H1 (cell line): ENCODE results near the gene LILRB4. TPM values are rescaled to one million over a fixed set of nuclear protein-coding genes. Genes with fewer than 3 reads are reported as not detected.

Experiments
- CTCF ChIA-PET: fragments of 300-600 bp; sonication (Branson Sonifier 250); formaldehyde crosslinking; loops from one replicate; lab custom pipeline; 2021; ENCODE audit not compliant: partially characterized antibody; lab: Charles Lee
- POLR2A ChIA-PET: fragments of 300-600 bp; sonication (Branson Sonifier 250); formaldehyde crosslinking; loops from one replicate; lab custom pipeline; 2021; ENCODE audit warnings: inconsistent platforms; ENCODE audit not compliant: partially characterized antibody; lab: Charles Lee
- DNase-seq, 2 experiments: peaks; one replicate each; pipeline versions ENCODE4 v3.0.0 to v3.0.0-alpha.2; 2010 to 2022; ENCODE audit warnings: low spot score in 2 of 2, low read depth in 1 of 2, mixed read lengths in 1 of 2
- FAIRE-seq: peaks from 2 replicates; lab custom pipeline; 2011; peaks lifted over from hg19 to GRCh38; lab: Jason Lieb, UNC
- H2AFZ ChIP-seq: 2 replicates; pipeline ENCODE4 v1.8.1; 2012; ENCODE audit warnings: low read length, inconsistent platforms
- H2AK5ac ChIP-seq: 2 replicates; pipeline ENCODE4 v1.6.1; 2013; ENCODE audit warnings: low read depth, low read length
- H2BK120ac ChIP-seq: replicated peaks from 2 replicates; pipeline ENCODE3; 2013; ENCODE audit warnings: low read depth, low read length, inconsistent platforms
- H2BK12ac ChIP-seq: 2 replicates; pipeline ENCODE4 v1.6.1; 2013; ENCODE audit warnings: low read depth, low read length
- H2BK15ac ChIP-seq: 2 replicates; pipeline ENCODE4 v1.6.1; 2013; ENCODE audit warnings: low read length
- H2BK20ac ChIP-seq: 2 replicates; pipeline ENCODE4 v1.6.1; 2013; ENCODE audit warnings: low read length
- H2BK5ac ChIP-seq: 2 replicates; pipeline ENCODE4 v1.6.1; 2013; ENCODE audit warnings: low read depth, low read length
- H3K14ac ChIP-seq: 2 replicates; pipeline ENCODE4 v1.6.1; 2013; ENCODE audit warnings: inconsistent platforms; ENCODE audit not compliant: insufficient read length
- H3K18ac ChIP-seq: 2 replicates; pipeline ENCODE4 v1.6.1; 2013; ENCODE audit warnings: low read length; ENCODE audit errors: extremely low read depth
- H3K23ac ChIP-seq: 2 replicates; pipeline ENCODE4 v1.6.1; 2013; ENCODE audit warnings: inconsistent platforms; ENCODE audit not compliant: insufficient read length
- H3K23me2 ChIP-seq: 2 replicates; pipeline ENCODE4 v1.6.1; 2013; ENCODE audit warnings: low read depth, low read length
- H3K27ac ChIP-seq: 2 replicates; pipeline ENCODE4 v1.6.1; 2011; ENCODE audit warnings: low read depth, low read length, inconsistent platforms
- H3K27me3 ChIP-seq, 4 experiments: replicated peaks in 1 of 4; 1 replicate in 1 of 4; 2 replicates in 3 of 4; pipeline versions ENCODE4 v1.6.1 to v1.8.1; 2011 to 2013; ENCODE audit warnings: low read length in 3 of 4, mild to moderate bottlenecking in 3 of 4, inconsistent platforms in 2 of 4, mixed read lengths in 2 of 4, moderate library complexity in 1 of 4; ENCODE audit not compliant: control insufficient read depth in 3 of 4, insufficient read depth in 3 of 4; ENCODE audit errors: extremely low read depth in 1 of 4
- H3K36me3 ChIP-seq, 4 experiments: 2 replicates each; pipeline versions ENCODE4 v1.6.1 to v1.8.1; 2011 to 2013; ENCODE audit warnings: mild to moderate bottlenecking in 4 of 4, low read length in 3 of 4, moderate library complexity in 2 of 4, control low read depth in 1 of 4, inconsistent platforms in 1 of 4; ENCODE audit not compliant: insufficient read depth in 4 of 4, control insufficient read depth in 2 of 4
- H3K4ac ChIP-seq: replicated peaks from 2 replicates; pipeline ENCODE3; 2013; ENCODE audit warnings: low read length, low read depth, mixed read lengths, inconsistent platforms; ENCODE audit not compliant: insufficient read length
- H3K4me1 ChIP-seq, 4 experiments: replicated peaks in 1 of 4; 1 replicate in 1 of 4; 2 replicates in 3 of 4; pipeline versions ENCODE4 v1.6.1 to v1.8.1; 2011 to 2013; ENCODE audit warnings: low read length in 3 of 4, inconsistent platforms in 2 of 4, mixed read lengths in 1 of 4; ENCODE audit not compliant: insufficient read depth in 4 of 4, control insufficient read depth in 3 of 4
- H3K4me2 ChIP-seq, 2 experiments: 2 replicates each; pipeline versions ENCODE4 v1.6.1 to v1.8.1; 2011 to 2013; ENCODE audit warnings: low read depth in 2 of 2, low read length in 2 of 2, control low read depth in 1 of 2, inconsistent platforms in 1 of 2, mild to moderate bottlenecking in 1 of 2; ENCODE audit not compliant: insufficient read depth in 1 of 2
- H3K4me3 ChIP-seq, 4 experiments: fragments of 200-600, 300-600 bp in 1 of 4; sonication (generic), shearing (Covaris generic), sonication (Bioruptor Twin) in 1 of 4; 2 replicates each; pipeline versions ENCODE4 v1.5.1 to v1.8.1; 2011 to 2016; ENCODE audit warnings: low read length in 4 of 4, low read depth in 3 of 4, control low read depth in 2 of 4, inconsistent platforms in 2 of 4, mild to moderate bottlenecking in 2 of 4, mixed read lengths in 1 of 4, moderate library complexity in 1 of 4; ENCODE audit not compliant: insufficient read depth in 2 of 4; ENCODE audit errors: extremely low read depth in 1 of 4
- H3K56ac ChIP-seq: replicated peaks from 2 replicates; pipeline ENCODE3; 2013; ENCODE audit warnings: low read depth, mild to moderate bottlenecking, mixed read lengths, low read length, inconsistent platforms; ENCODE audit not compliant: insufficient read length
- H3K79me1 ChIP-seq: 2 replicates; pipeline ENCODE4 v1.6.1; 2013; ENCODE audit warnings: low read depth, low read length, control low read depth
- H3K79me2 ChIP-seq, 2 experiments: 2 replicates each; pipeline versions ENCODE4 v1.6.1 to v1.8.1; 2012 to 2013; ENCODE audit warnings: low read length in 2 of 2, mild to moderate bottlenecking in 2 of 2, inconsistent platforms in 1 of 2; ENCODE audit not compliant: insufficient read depth in 2 of 2, control insufficient read depth in 1 of 2
- H3K9ac ChIP-seq, 4 experiments: replicated peaks in 1 of 4; 1 replicate in 1 of 4; 2 replicates in 3 of 4; pipeline versions ENCODE4 v1.6.1 to v1.8.1; 2011 to 2013; ENCODE audit warnings: low read depth in 3 of 4, low read length in 3 of 4, control low read depth in 2 of 4, mild to moderate bottlenecking in 2 of 4, moderate library complexity in 2 of 4, inconsistent platforms in 1 of 4; ENCODE audit errors: extremely low read depth in 1 of 4
- H3K9me3 ChIP-seq, 2 experiments: 2 replicates each; pipeline versions ENCODE4 v1.6.1 to v1.8.1; 2012 to 2013; ENCODE audit warnings: mild to moderate bottlenecking in 2 of 2, moderate library complexity in 2 of 2, control low read depth in 1 of 2, inconsistent platforms in 1 of 2, low read depth in 1 of 2, low read length in 1 of 2, mixed read lengths in 1 of 2; ENCODE audit not compliant: insufficient read depth in 2 of 2
- H4K20me1 ChIP-seq, 2 experiments: replicated peaks in 1 of 2; 2 replicates each; pipeline versions ENCODE3 to v1.8.1; 2011 to 2013; ENCODE audit warnings: inconsistent platforms in 2 of 2, low read length in 2 of 2, mild to moderate bottlenecking in 1 of 2; ENCODE audit not compliant: insufficient read depth in 2 of 2, control insufficient read depth in 1 of 2
- H4K5ac ChIP-seq: 2 replicates; pipeline ENCODE4 v1.6.1; 2013; ENCODE audit warnings: low read length, low read depth, mixed read lengths, inconsistent platforms; ENCODE audit not compliant: insufficient read length
- H4K8ac ChIP-seq: 2 replicates; pipeline ENCODE4 v1.8.0; 2013; ENCODE audit warnings: mild to moderate bottlenecking, moderate library complexity, low read length, inconsistent platforms; ENCODE audit not compliant: insufficient read depth; ENCODE audit errors: extremely low read depth
- H4K91ac ChIP-seq: replicated peaks from 2 replicates; pipeline ENCODE3; 2013; ENCODE audit warnings: low read length, mixed read lengths, inconsistent platforms; ENCODE audit not compliant: insufficient read length
- HDAC6 ChIP-seq: IDR thresholded peaks from one replicate; pipeline ENCODE4 v1.7.1; 2012; ENCODE audit warnings: low read depth, mild to moderate bottlenecking, inconsistent platforms, low read length, moderate library complexity
- PHF8 ChIP-seq: fragments of 200-600 bp; sonication (generic); conservative IDR thresholded peaks from 2 replicates; pipeline ENCODE4 v1.7.1; 2012; ENCODE audit warnings: low read depth, mild to moderate bottlenecking, inconsistent platforms, low read length, moderate library complexity
- SP2 ChIP-seq: IDR thresholded peaks from 2 replicates; pipeline ENCODE4 v1.6.1; 2012; ENCODE audit warnings: mild to moderate bottlenecking, low read length, inconsistent platforms
- SP4 ChIP-seq: IDR thresholded peaks from 2 replicates; pipeline ENCODE4 v1.6.1; 2012; ENCODE audit warnings: low read length, inconsistent platforms
- TEAD4 ChIP-seq: IDR thresholded peaks from 2 replicates; pipeline ENCODE4 v1.6.1; 2012; ENCODE audit warnings: low read depth, low read length, inconsistent platforms, mixed read lengths
- WGBS, 2 experiments: shearing (Covaris generic) in 1 of 2; methylation state at CpG; one replicate each; pipeline versions ENCODE4 v1.1.6 to v1.1.7; 2013 to 2015; ENCODE audit warnings: low lambda C conversion rate in 2 of 2, mixed read lengths in 2 of 2, inconsistent platforms in 1 of 2, low coverage in 1 of 2, missing lambda C conversion rate in 1 of 2; ENCODE audit not compliant: insufficient replicate concordance in 2 of 2, insufficient coverage in 1 of 2, insufficient read length in 1 of 2; ENCODE audit errors: extremely low coverage in 1 of 2, missing lambda C conversion rate in 1 of 2; 5-methylcytosine and 5-hydroxymethylcytosine counted together
- polyA plus RNA-seq, 7 experiments: library from polyadenylated mRNA; depleted of rRNA in 3 of 7; stranded (reverse) in 5 of 7; unstranded in 2 of 7; fragments of >200 nt in 5 of 7; fragments of 200-250 nt in 2 of 7; gene quantifications; 1 replicate in 5 of 7; 2 replicates in 1 of 7; 4 replicates in 1 of 7; pipeline versions ENCODE4 v1.2.1 to v1.2.3, GENCODE V29; 2011 to 2013; ENCODE audit warnings: missing spikeins in 2 of 7, mixed read lengths in 2 of 7
- total RNA-seq: library from RNA; stranded (reverse); fragmentation: NEBNext Ultra II Directional; extraction: Animal tissue kit (Norgen Biotek cat#: 25700); gene quantifications from 2 replicates; pipeline ENCODE4 v1.2.1, GENCODE V29; 2021

Gene LILRB4
- total and polyA plus RNA-seq, 2 of the 8 experiments (the other 6 are each of a cell fraction or from before 2014, with no cell fraction given): not detected

DNA sequence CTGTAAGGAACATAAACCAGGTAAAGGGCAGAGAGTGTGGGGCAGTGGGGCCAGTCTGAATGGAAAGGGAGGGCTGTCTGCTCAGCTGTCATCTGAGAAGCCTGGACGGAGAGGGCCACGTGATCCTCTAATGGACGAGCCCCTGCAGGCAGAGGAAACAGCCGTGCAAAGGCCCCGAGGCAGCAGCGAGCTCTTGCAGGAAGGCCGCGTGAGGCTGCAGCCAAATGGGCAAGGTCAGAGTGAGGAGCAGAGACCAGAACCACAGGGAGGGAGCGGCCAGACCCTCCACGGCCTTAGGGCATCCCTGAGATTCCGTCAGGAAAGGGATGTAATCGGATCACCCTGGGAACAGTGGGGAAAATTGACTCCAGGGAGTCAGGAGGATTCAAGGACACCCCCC lies 4.4 kb downstream of the LILRB4 start:
- TF ChIP-seq HDAC6: no peak
- TF ChIP-seq TEAD4: no peak
- no peak for TF ChIP-seq PHF8
- no peak for TF ChIP-seq SP4
- no peak for TF ChIP-seq SP2
- H3K4ac ChIP-seq: no peak overlapping the region
- H4K20me1 ChIP-seq: no peaks in the 10 kb centered on the region
- H2AFZ ChIP-seq: no peak overlapping the region
- H2BK20ac ChIP-seq: no peak overlapping the region
- FAIRE-seq (no peak), DNase-seq (no peak)
- no peak overlapping the region for H2BK120ac ChIP-seq
- H3K9me3 ChIP-seq: peaks cover 71 to 88% of the 10 kb centered on the region in 2 experiments
- no peak overlapping the region for H3K56ac ChIP-seq
- H3K23ac ChIP-seq: no peak overlapping the region
- no peaks in the 10 kb centered on the region for H3K79me2 ChIP-seq
- no peaks in the 10 kb centered on the region for H3K36me3 ChIP-seq
- no peak overlapping the region for H2BK5ac ChIP-seq
- POLR2A ChIA-PET: no interaction called here
- CTCF ChIA-PET: interaction anchor here (0.6 kb wide), 1 partner anchor 10 kb away, joined by 3 read pairs; no protein-coding TSS in a partner anchor
- no peak overlapping the region for H4K8ac ChIP-seq
- H2AK5ac ChIP-seq: no peak overlapping the region
- no peak overlapping the region for H2BK15ac ChIP-seq
- H3K18ac ChIP-seq: no peak overlapping the region
- no peak overlapping the region for H4K5ac ChIP-seq
- no peak overlapping the region for H2BK12ac ChIP-seq
- H4K91ac ChIP-seq: no peak overlapping the region
- no peak overlapping the region for H3K4me2 ChIP-seq
- H3K79me1 ChIP-seq: no peaks in the 10 kb centered on the region
- H3K27ac ChIP-seq: no peak overlapping the region
- no peak overlapping the region for H3K4me3 ChIP-seq
- no peaks in the 10 kb centered on the region for H3K23me2 ChIP-seq
- no peaks in the 10 kb centered on the region for H3K4me1 ChIP-seq
- 83% methylated on average over 12 of the region's 12 CpGs; no CpG with 5 or more reads in 1 of the 2 experiments for whole genome bisulfite sequencing, 2 experiments
- H3K27me3 ChIP-seq: no peaks in the 10 kb centered on the region; a peak in 1 of 7 replicates
- H3K9ac ChIP-seq: no peak overlapping the region
- no peak overlapping the region for H3K14ac ChIP-seq
